ENCODE results near the gene NDUFS4.

DNA sequence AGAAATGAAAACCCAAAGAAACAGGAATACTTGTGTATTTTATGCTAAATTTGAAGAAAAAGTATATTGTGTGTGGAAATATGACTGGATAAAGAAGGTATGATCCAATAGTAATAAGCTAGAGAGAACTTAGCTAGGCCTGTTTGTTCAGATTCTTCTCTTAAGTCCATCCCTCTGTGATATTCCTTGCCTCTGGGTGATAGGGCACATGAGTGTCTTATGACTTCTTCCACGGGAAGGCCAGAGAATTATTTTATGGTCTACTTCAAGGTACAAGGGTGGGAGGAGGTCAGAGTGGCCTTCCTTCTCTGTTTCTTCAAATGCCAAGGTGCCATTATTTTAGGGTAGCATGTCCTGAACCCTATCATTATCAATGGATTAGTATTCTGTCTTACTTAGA, 113.7 kb downstream of the NDUFS4 start:
- TF ChIP-seq, protein P1, sequence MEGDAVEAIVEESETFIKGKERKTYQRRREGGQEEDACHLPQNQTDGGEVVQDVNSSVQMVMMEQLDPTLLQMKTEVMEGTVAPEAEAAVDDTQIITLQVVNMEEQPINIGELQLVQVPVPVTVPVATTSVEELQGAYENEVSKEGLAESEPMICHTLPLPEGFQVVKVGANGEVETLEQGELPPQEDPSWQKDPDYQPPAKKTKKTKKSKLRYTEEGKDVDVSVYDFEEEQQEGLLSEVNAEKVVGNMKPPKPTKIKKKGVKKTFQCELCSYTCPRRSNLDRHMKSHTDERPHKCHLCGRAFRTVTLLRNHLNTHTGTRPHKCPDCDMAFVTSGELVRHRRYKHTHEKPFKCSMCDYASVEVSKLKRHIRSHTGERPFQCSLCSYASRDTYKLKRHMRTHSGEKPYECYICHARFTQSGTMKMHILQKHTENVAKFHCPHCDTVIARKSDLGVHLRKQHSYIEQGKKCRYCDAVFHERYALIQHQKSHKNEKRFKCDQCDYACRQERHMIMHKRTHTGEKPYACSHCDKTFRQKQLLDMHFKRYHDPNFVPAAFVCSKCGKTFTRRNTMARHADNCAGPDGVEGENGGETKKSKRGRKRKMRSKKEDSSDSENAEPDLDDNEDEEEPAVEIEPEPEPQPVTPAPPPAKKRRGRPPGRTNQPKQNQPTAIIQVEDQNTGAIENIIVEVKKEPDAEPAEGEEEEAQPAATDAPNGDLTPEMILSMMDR (IDR thresholded peaks at IDR 0.05; ENCODE audit: poor library complexity) = no peak
- no peak for TF ChIP-seq EZH2 (IDR thresholded peaks at IDR 0.05; ENCODE audit: borderline replicate concordance)
